ENCODE results near the gene RHOT2. TPM values are rescaled to one million over a fixed set of nuclear protein-coding genes. Genes with fewer than 3 reads are reported as not detected.

The RHOT2 gene
- total and polyA plus RNA-seq, 9 of the 15 experiments (the other 6 are each of a cell fraction or from before 2014, with no cell fraction given) = 5.0 to 373 (median 112) TPM

DNA sequence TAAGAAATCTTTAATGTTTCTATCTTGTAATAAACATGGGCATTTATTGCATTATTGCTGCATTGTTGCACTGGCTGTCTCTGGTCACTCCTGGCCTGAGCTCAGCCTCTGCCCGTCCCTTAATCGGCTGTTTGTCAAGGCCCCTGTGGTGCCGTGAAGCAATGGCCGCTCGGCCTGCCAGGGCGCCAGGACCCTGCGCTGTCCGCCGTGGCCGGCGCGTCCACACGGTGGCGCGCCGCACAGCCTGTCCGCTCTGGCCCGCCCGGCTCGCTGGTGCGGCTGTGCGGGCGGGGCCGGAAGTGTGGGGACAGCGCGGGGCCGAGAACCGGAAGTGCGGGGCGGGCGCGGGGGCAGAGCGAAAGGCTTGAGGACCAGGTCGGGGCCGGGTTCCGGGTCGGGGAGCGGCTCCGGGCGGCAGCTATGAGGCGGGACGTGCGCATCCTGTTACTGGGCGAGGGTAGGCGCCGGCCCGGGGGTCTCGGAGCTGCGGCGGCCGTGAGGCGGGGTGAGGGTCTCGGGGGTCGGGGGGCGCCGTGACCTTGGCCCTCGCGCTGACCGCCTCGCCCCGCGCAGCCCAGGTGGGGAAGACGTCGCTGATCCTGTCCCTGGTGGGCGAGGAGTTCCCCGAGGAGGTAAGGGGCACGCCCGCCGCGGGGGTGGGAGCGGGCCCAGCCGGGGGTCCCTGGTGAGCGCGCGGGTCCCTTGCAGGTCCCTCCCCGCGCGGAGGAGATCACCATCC, at the start of gene RHOT2 (continued):
- TF ChIP-seq, protein P1, sequence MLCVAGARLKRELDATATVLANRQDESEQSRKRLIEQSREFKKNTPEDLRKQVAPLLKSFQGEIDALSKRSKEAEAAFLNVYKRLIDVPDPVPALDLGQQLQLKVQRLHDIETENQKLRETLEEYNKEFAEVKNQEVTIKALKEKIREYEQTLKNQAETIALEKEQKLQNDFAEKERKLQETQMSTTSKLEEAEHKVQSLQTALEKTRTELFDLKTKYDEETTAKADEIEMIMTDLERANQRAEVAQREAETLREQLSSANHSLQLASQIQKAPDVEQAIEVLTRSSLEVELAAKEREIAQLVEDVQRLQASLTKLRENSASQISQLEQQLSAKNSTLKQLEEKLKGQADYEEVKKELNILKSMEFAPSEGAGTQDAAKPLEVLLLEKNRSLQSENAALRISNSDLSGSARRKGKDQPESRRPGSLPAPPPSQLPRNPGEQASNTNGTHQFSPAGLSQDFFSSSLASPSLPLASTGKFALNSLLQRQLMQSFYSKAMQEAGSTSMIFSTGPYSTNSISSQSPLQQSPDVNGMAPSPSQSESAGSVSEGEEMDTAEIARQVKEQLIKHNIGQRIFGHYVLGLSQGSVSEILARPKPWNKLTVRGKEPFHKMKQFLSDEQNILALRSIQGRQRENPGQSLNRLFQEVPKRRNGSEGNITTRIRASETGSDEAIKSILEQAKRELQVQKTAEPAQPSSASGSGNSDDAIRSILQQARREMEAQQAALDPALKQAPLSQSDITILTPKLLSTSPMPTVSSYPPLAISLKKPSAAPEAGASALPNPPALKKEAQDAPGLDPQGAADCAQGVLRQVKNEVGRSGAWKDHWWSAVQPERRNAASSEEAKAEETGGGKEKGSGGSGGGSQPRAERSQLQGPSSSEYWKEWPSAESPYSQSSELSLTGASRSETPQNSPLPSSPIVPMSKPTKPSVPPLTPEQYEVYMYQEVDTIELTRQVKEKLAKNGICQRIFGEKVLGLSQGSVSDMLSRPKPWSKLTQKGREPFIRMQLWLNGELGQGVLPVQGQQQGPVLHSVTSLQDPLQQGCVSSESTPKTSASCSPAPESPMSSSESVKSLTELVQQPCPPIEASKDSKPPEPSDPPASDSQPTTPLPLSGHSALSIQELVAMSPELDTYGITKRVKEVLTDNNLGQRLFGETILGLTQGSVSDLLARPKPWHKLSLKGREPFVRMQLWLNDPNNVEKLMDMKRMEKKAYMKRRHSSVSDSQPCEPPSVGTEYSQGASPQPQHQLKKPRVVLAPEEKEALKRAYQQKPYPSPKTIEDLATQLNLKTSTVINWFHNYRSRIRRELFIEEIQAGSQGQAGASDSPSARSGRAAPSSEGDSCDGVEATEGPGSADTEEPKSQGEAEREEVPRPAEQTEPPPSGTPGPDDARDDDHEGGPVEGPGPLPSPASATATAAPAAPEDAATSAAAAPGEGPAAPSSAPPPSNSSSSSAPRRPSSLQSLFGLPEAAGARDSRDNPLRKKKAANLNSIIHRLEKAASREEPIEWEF (CRISPR knock-in tag; IDR thresholded peaks at IDR 0.05) = no peak
- no peak for TF ChIP-seq GATA2 (CRISPR knock-in tag; IDR thresholded peaks at IDR 0.05)
- TF ChIP-seq OTX1 (CRISPR knock-in tag; IDR thresholded peaks at IDR 0.05) = no peak
- TF ChIP-seq, protein P2, sequence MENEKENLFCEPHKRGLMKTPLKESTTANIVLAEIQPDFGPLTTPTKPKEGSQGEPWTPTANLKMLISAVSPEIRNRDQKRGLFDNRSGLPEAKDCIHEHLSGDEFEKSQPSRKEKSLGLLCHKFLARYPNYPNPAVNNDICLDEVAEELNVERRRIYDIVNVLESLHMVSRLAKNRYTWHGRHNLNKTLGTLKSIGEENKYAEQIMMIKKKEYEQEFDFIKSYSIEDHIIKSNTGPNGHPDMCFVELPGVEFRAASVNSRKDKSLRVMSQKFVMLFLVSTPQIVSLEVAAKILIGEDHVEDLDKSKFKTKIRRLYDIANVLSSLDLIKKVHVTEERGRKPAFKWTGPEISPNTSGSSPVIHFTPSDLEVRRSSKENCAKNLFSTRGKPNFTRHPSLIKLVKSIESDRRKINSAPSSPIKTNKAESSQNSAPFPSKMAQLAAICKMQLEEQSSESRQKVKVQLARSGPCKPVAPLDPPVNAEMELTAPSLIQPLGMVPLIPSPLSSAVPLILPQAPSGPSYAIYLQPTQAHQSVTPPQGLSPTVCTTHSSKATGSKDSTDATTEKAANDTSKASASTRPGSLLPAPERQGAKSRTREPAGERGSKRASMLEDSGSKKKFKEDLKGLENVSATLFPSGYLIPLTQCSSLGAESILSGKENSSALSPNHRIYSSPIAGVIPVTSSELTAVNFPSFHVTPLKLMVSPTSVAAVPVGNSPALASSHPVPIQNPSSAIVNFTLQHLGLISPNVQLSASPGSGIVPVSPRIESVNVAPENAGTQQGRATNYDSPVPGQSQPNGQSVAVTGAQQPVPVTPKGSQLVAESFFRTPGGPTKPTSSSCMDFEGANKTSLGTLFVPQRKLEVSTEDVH (IDR thresholded peaks at IDR 0.05; ENCODE audit: low read depth, partially characterized antibody) = peak; percentile 74
- TF ChIP-seq MEF2D (tag; conservative IDR thresholded peaks at IDR 0.05; ENCODE audit: low read depth) = no peak
- TF ChIP-seq DMBX1 (CRISPR knock-in tag; IDR thresholded peaks at IDR 0.05; ENCODE audit: borderline replicate concordance) = no peak
- TF ChIP-seq, protein P3, sequence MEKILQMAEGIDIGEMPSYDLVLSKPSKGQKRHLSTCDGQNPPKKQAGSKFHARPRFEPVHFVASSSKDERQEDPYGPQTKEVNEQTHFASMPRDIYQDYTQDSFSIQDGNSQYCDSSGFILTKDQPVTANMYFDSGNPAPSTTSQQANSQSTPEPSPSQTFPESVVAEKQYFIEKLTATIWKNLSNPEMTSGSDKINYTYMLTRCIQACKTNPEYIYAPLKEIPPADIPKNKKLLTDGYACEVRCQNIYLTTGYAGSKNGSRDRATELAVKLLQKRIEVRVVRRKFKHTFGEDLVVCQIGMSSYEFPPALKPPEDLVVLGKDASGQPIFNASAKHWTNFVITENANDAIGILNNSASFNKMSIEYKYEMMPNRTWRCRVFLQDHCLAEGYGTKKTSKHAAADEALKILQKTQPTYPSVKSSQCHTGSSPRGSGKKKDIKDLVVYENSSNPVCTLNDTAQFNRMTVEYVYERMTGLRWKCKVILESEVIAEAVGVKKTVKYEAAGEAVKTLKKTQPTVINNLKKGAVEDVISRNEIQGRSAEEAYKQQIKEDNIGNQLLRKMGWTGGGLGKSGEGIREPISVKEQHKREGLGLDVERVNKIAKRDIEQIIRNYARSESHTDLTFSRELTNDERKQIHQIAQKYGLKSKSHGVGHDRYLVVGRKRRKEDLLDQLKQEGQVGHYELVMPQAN (IDR thresholded peaks at IDR 0.05; ENCODE audit: borderline replicate concordance) = no peak
- no peak for TF ChIP-seq ZNF76 (CRISPR knock-in tag; IDR thresholded peaks at IDR 0.05; ENCODE audit: borderline replicate concordance)
- TF ChIP-seq, protein P4, sequence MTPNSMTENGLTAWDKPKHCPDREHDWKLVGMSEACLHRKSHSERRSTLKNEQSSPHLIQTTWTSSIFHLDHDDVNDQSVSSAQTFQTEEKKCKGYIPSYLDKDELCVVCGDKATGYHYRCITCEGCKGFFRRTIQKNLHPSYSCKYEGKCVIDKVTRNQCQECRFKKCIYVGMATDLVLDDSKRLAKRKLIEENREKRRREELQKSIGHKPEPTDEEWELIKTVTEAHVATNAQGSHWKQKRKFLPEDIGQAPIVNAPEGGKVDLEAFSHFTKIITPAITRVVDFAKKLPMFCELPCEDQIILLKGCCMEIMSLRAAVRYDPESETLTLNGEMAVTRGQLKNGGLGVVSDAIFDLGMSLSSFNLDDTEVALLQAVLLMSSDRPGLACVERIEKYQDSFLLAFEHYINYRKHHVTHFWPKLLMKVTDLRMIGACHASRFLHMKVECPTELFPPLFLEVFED (CRISPR knock-in tag; conservative IDR thresholded peaks at IDR 0.05) = no peak
- TF ChIP-seq KLF10 (CRISPR knock-in tag; IDR thresholded peaks at IDR 0.05) = no peak
- TF ChIP-seq CBX5 (IDR thresholded peaks at IDR 0.05; ENCODE audit: borderline replicate concordance, low read depth) = no peak
- TF ChIP-seq MCM2 (IDR thresholded peaks at IDR 0.05; ENCODE audit: low read depth) = no peak
- no peak for TF ChIP-seq ZC3H8 (IDR thresholded peaks at IDR 0.05)
- TF ChIP-seq ZNF316 (IDR thresholded peaks at IDR 0.05) = no peak
- TF ChIP-seq SOX6 (IDR thresholded peaks at IDR 0.05) = peak; percentile 79
- no peak for TF ChIP-seq LARP7 (IDR thresholded peaks at IDR 0.05)
- peak; percentile 85 for TF ChIP-seq POLR2G (IDR thresholded peaks at IDR 0.05; ENCODE audit: low read depth, low read length)

All from K562 (cell line).